Fibroblast of lung (primary cell): Measurements from ENCODE around the gene USP13. TPM values are rescaled to one million over a fixed set of nuclear protein-coding genes. Genes with fewer than 3 reads are reported as not detected.

Source experiments
- DNase-seq, 2 donors: peaks; one replicate each; pipeline versions ENCODE4 v3.0.0 to v3.0.0-alpha.2; 2010; ENCODE audit warnings: low read depth in 2 of 2
- H2AFZ ChIP-seq: 2 replicates; pipeline ENCODE4 v1.5.1; 2012; ENCODE audit warnings: low read length, control low read depth, inconsistent platforms
- H3K27ac ChIP-seq: 2 replicates; pipeline ENCODE4 v1.5.1; 2011; ENCODE audit warnings: low read length, control low read depth; ENCODE audit not compliant: insufficient read depth
- H3K27me3 ChIP-seq: 2 replicates; pipeline ENCODE4 v1.5.1; 2011; ENCODE audit warnings: mild to moderate bottlenecking, low read length; ENCODE audit not compliant: control insufficient read depth, insufficient read depth
- H3K36me3 ChIP-seq: 2 replicates; pipeline ENCODE4 v1.5.1; 2011; ENCODE audit warnings: low read length; ENCODE audit not compliant: control insufficient read depth, insufficient read depth
- H3K4me1 ChIP-seq: 2 replicates; pipeline ENCODE4 v1.5.1; 2011; ENCODE audit warnings: low read length; ENCODE audit not compliant: control insufficient read depth, insufficient read depth; ENCODE audit errors: extremely low read depth
- H3K4me2 ChIP-seq: 2 replicates; pipeline ENCODE4 v1.5.1; 2011; ENCODE audit warnings: low read length, control low read depth; ENCODE audit not compliant: insufficient read depth; ENCODE audit errors: extremely low read depth
- H3K4me3 ChIP-seq, 4 experiments: fragments of 200-600 bp in 1 of 4; sonication (generic) in 1 of 4; replicated peaks in 1 of 4; 2 replicates each; pipeline ENCODE4 v1.5.1; 2011 to 2016; ENCODE audit warnings: low read length in 4 of 4, low read depth in 3 of 4, mild to moderate bottlenecking in 3 of 4, control low read depth in 2 of 4, inconsistent platforms in 1 of 4, mixed read lengths in 1 of 4; ENCODE audit not compliant: insufficient read depth in 1 of 4; ENCODE audit errors: control extremely low read depth in 1 of 4
- H3K79me2 ChIP-seq: 2 replicates; pipeline ENCODE4 v1.5.1; 2012; ENCODE audit warnings: mild to moderate bottlenecking, low read length, inconsistent platforms; ENCODE audit not compliant: control insufficient read depth, insufficient read depth
- H3K9ac ChIP-seq: 2 replicates; pipeline ENCODE4 v1.5.1; 2011; ENCODE audit warnings: mild to moderate bottlenecking, low read length, control low read depth; ENCODE audit not compliant: insufficient read depth
- H3K9me3 ChIP-seq: 2 replicates; pipeline ENCODE4 v1.5.1; 2012; ENCODE audit warnings: low read depth, low read length; ENCODE audit not compliant: control insufficient read depth, insufficient read depth
- H4K20me1 ChIP-seq: 2 replicates; pipeline ENCODE4 v1.5.1; 2011; ENCODE audit warnings: low read length; ENCODE audit not compliant: control insufficient read depth, insufficient read depth; ENCODE audit errors: extremely low read depth
- CTCF ChIP-seq, 2 donors: IDR thresholded peaks in 1 of 2; conservative IDR thresholded peaks in 1 of 2; 1 replicate in 1 of 2; 2 replicates in 1 of 2; pipeline ENCODE4 v1.5.1; 2011 to 2012; ENCODE audit warnings: low read length in 2 of 2, control low read depth in 1 of 2, inconsistent platforms in 1 of 2, low read depth in 1 of 2, mild to moderate bottlenecking in 1 of 2
- EZH2 ChIP-seq: IDR thresholded peaks from 2 replicates; pipeline ENCODE4 v1.5.1; 2012; ENCODE audit warnings: low read length, control low read depth, mild to moderate bottlenecking; ENCODE audit errors: missing control alignments
- polyA plus RNA-seq, 2 donors: library from polyadenylated mRNA; depleted of rRNA in 1 of 2; stranded (reverse) in 1 of 2; unstranded in 1 of 2; fragments of >200 nt; gene quantifications; 2 replicates each; pipeline ENCODE4 v1.2.1, GENCODE V29; 2011 to 2012; ENCODE audit warnings: missing spikeins in 1 of 2
- total RNA-seq: library from RNA; depleted of rRNA; stranded (reverse); fragments of >200 nt; gene quantifications from 2 replicates; pipeline ENCODE4 v1.2.1, GENCODE V29; 2014

USP13 gene
- total and polyA plus RNA-seq, 2 donors (not counting 1 experiment from before 2014, with no cell fraction given), result 11.7 to 15.7 TPM

GRCh38 chr3:179666436-179667035 is 13.7 kb downstream of the USP13 start:
- H3K4me2 ChIP-seq, result peak overlapping the region; percentile 52
- no peaks in the 10 kb centered on the region for H4K20me1 ChIP-seq
- TF ChIP-seq EZH2, result no peak
- TF ChIP-seq CTCF (conservative IDR thresholded peaks at IDR 0.05 in 1 of 2, IDR thresholded peaks at IDR 0.05 in 1 of 2; ENCODE audit: low read depth in 1 of 2, low read length in 2 of 2), result peak in 1 of 2 donors; percentile 3
- H3K4me1 ChIP-seq, result peaks cover 2% of the 10 kb centered on the region
- H3K4me3 ChIP-seq, result no peak overlapping the region
- H3K9me3 ChIP-seq, result no peaks in the 10 kb centered on the region
- no peak overlapping the region for H3K9ac ChIP-seq
- H3K27me3 ChIP-seq, result no peaks in the 10 kb centered on the region
- no peaks in the 10 kb centered on the region for H3K36me3 ChIP-seq
- peaks cover 63% of the 10 kb centered on the region for H3K79me2 ChIP-seq
- H3K27ac ChIP-seq, result no peak overlapping the region
- DNase-seq, result peak; percentile 26 to 33
- H2AFZ ChIP-seq, result no peak overlapping the region

GRCh38 chr3:179668429-179668828 is 15.6 kb downstream of the USP13 start:
- no peak overlapping the region for H3K27ac ChIP-seq
- no peaks in the 10 kb centered on the region for H3K36me3 ChIP-seq
- H3K79me2 ChIP-seq, result peaks cover 66% of the 10 kb centered on the region
- TF ChIP-seq CTCF (conservative IDR thresholded peaks at IDR 0.05 in 1 of 2, IDR thresholded peaks at IDR 0.05 in 1 of 2; ENCODE audit: low read depth in 1 of 2, low read length in 2 of 2) (no peak), EZH2 (no peak)
- no peak overlapping the region for H3K9ac ChIP-seq
- no peak for DNase-seq
- no peaks in the 10 kb centered on the region for H4K20me1 ChIP-seq
- H2AFZ ChIP-seq, result no peak overlapping the region
- H3K9me3 ChIP-seq, result no peaks in the 10 kb centered on the region
- peaks cover 2% of the 10 kb centered on the region for H3K4me1 ChIP-seq
- H3K4me2 ChIP-seq, result no peak overlapping the region
- H3K4me3 ChIP-seq, result no peak overlapping the region
- no peaks in the 10 kb centered on the region for H3K27me3 ChIP-seq

GRCh38 chr3:179670311-179670710 is 17.5 kb downstream of the USP13 start:
- H2AFZ ChIP-seq, result peak overlapping the region; percentile 43
- H3K4me2 ChIP-seq, result peak overlapping the region; percentile 79
- H3K9ac ChIP-seq, result no peak overlapping the region
- peak in 1 of 2 donors; percentile 40 for DNase-seq
- H3K27me3 ChIP-seq, result no peaks in the 10 kb centered on the region
- H3K9me3 ChIP-seq, result no peaks in the 10 kb centered on the region
- no peaks in the 10 kb centered on the region for H4K20me1 ChIP-seq
- H3K4me1 ChIP-seq, result peaks cover 2% of the 10 kb centered on the region
- TF ChIP-seq EZH2 (no peak), CTCF (conservative IDR thresholded peaks at IDR 0.05 in 1 of 2, IDR thresholded peaks at IDR 0.05 in 1 of 2; ENCODE audit: low read depth in 1 of 2, low read length in 2 of 2) (no peak)
- H3K36me3 ChIP-seq, result no peaks in the 10 kb centered on the region
- H3K27ac ChIP-seq, result peak overlapping the region; percentile 31
- H3K4me3 ChIP-seq, result peak overlapping the region in 3 of 4 experiments; percentile 11 to 32 (median 24)
- peaks cover 62% of the 10 kb centered on the region for H3K79me2 ChIP-seq
